ENCODE data around the gene PDHX. TPM values are rescaled to one million over a fixed set of nuclear protein-coding genes. Genes with fewer than 3 reads are reported as not detected.

The PDHX gene
- total and polyA plus RNA-seq, 2 donors: 21.3 to 24.6 TPM

DNA sequence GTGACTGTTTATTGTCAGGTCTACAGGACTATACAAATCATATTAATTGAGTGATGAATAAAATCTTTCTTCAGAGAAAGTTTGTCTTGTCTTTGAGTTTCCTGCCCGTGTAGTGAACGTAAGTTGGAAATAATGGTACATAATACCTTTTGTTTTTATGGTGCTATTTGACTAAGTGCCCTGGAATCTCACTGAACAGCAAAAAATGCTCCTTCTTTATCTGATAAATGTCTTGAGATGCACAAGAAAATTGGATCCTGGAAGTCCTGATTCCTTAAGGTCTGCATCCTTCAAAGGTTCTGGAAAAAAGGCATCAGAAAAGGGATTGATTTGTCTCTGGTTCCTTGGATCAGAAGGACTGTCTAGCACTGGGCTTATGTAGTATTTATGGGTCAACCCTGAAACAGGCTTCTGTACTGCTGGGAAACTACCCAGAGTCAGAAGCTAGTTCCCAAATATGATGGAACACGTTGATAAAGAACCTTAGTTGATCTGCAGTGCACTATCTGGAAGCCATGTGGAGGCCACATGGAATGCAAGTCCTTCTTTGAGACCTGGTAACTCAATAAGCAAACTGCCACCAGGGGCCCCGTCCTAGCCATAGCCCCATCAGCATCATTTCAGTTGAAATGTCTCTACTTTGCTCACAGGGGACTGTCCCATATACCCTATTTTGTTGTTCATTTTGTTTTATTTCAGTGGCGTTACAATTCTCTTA is 122.0 kb downstream of the PDHX start:
- Histone ChIP-seq H3K9me3 (ENCODE audit: control insufficient read depth in 2 of 2, insufficient read depth in 1 of 2, low read length in 1 of 2) (no peaks in the 10 kb centered on the region), H3K36me3 (ENCODE audit: control insufficient read depth in 2 of 2, insufficient read depth in 2 of 2, low read length in 1 of 2) (no peaks in the 10 kb centered on the region), H3K27ac (ENCODE audit: low read depth in 1 of 2, low read length in 1 of 2) (no peak overlapping the region), H3K4me1 (ENCODE audit: control insufficient read depth in 2 of 2, insufficient read depth in 2 of 2, low read length in 2 of 2) (no peaks in the 10 kb centered on the region), H3K4me3 (ENCODE audit: low read length in 2 of 2) (no peak overlapping the region), H3K27me3 (ENCODE audit: control insufficient read depth in 2 of 2, insufficient read depth in 1 of 2, low read length in 1 of 2) (no peaks in the 10 kb centered on the region)
- DNase-seq (ENCODE audit: low read depth in 6 of 9, low spot score in 9 of 9): no peak
- WGBS: 90% methylated on average over 5 of the region's 5 CpGs

GRCh38 chr11:35039076-35039475 is 122.7 kb downstream of the PDHX start:
- no peaks in the 10 kb centered on the region for H3K36me3 ChIP-seq (ENCODE audit: control insufficient read depth in 2 of 2, insufficient read depth in 2 of 2, low read length in 1 of 2)
- H3K4me3 ChIP-seq (ENCODE audit: low read length in 2 of 2): no peak overlapping the region
- H3K9me3 ChIP-seq (ENCODE audit: control insufficient read depth in 2 of 2, insufficient read depth in 1 of 2, low read length in 1 of 2): no peaks in the 10 kb centered on the region
- no peak for DNase-seq (ENCODE audit: low read depth in 6 of 9, low spot score in 9 of 9)
- H3K4me1 ChIP-seq (ENCODE audit: control insufficient read depth in 2 of 2, insufficient read depth in 2 of 2, low read length in 2 of 2): peaks cover 2 to 3% of the 10 kb centered on the region in 2 donors
- H3K27ac ChIP-seq (ENCODE audit: low read depth in 1 of 2, low read length in 1 of 2): no peak overlapping the region
- 98% methylated on average over 3 of the region's 3 CpGs for WGBS
- H3K27me3 ChIP-seq (ENCODE audit: control insufficient read depth in 2 of 2, insufficient read depth in 1 of 2, low read length in 1 of 2): no peaks in the 10 kb centered on the region

- Histone ChIP-seq H3K4me3 (ENCODE audit: low read length in 2 of 2) (no peak overlapping the region), H3K27me3 (ENCODE audit: control insufficient read depth in 2 of 2, insufficient read depth in 1 of 2, low read length in 1 of 2) (no peaks in the 10 kb centered on the region), H3K27ac (ENCODE audit: low read depth in 1 of 2, low read length in 1 of 2) (peak overlapping the region; percentile 39 to 68), H3K9me3 (ENCODE audit: control insufficient read depth in 2 of 2, insufficient read depth in 1 of 2, low read length in 1 of 2) (no peaks in the 10 kb centered on the region), H3K4me1 (ENCODE audit: control insufficient read depth in 2 of 2, insufficient read depth in 2 of 2, low read length in 2 of 2) (peaks cover 6 to 14% of the 10 kb centered on the region in 2 donors), H3K36me3 (ENCODE audit: control insufficient read depth in 2 of 2, insufficient read depth in 2 of 2, low read length in 1 of 2) (no peaks in the 10 kb centered on the region)
- 86% methylated on average over 12 of the region's 12 CpGs for WGBS
- DNase-seq (ENCODE audit: low read depth in 6 of 9, low spot score in 9 of 9): peak in 2 of 9 donors; percentile 33 to 66
Measured at GRCh38 chr11:35040221-35040942, 124.0 kb downstream of the PDHX start.

DNA sequence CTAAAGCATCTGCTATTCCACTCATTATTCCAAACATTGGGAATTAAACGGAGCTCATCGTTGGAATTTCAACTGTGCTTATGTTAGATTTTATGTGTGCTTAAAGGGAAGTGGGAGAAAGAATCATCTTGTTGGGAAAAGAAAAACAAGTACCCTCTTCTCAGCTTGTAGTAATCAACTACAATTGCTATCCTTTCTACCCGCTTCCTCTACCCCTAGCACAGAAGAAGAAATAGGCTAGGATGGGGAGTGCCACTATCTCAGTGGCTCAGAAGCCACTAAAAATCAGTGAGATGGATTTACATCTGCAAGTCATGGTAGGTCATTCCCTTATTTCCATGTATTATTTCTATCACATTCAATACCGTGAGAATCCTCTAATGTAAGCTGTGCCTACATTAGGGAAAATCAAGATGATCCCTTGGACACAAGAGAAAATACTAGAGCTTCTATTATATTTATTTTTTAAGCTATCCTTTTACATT is 124.7 kb downstream of the PDHX start:
- Histone ChIP-seq H3K36me3 (ENCODE audit: control insufficient read depth in 2 of 2, insufficient read depth in 2 of 2, low read length in 1 of 2) (no peaks in the 10 kb centered on the region), H3K27me3 (ENCODE audit: control insufficient read depth in 2 of 2, insufficient read depth in 1 of 2, low read length in 1 of 2) (no peaks in the 10 kb centered on the region), H3K9me3 (ENCODE audit: control insufficient read depth in 2 of 2, insufficient read depth in 1 of 2, low read length in 1 of 2) (no peaks in the 10 kb centered on the region), H3K27ac (ENCODE audit: low read depth in 1 of 2, low read length in 1 of 2) (no peak overlapping the region), H3K4me1 (ENCODE audit: control insufficient read depth in 2 of 2, insufficient read depth in 2 of 2, low read length in 2 of 2) (peaks cover 11 to 22% of the 10 kb centered on the region in 2 donors), H3K4me3 (ENCODE audit: low read length in 2 of 2) (no peak overlapping the region)
- WGBS: 97% methylated on average over 4 of the region's 4 CpGs
- no peak for DNase-seq (ENCODE audit: low read depth in 6 of 9, low spot score in 9 of 9)

GRCh38 chr11:35042224-35042623 is 125.8 kb downstream of the PDHX start:
- Histone ChIP-seq H3K27ac (ENCODE audit: low read depth in 1 of 2, low read length in 1 of 2) (no peak overlapping the region), H3K9me3 (ENCODE audit: control insufficient read depth in 2 of 2, insufficient read depth in 1 of 2, low read length in 1 of 2) (no peaks in the 10 kb centered on the region), H3K4me1 (ENCODE audit: control insufficient read depth in 2 of 2, insufficient read depth in 2 of 2, low read length in 2 of 2) (peaks cover 16 to 30% of the 10 kb centered on the region in 2 donors)

GRCh38 chr11:35042913-35043312 is 126.5 kb downstream of the PDHX start:
- WGBS: over 99% methylated on average over 3 of the region's 3 CpGs
- Histone ChIP-seq H3K27ac (ENCODE audit: low read depth in 1 of 2, low read length in 1 of 2) (no peak overlapping the region), H3K27me3 (ENCODE audit: control insufficient read depth in 2 of 2, insufficient read depth in 1 of 2, low read length in 1 of 2) (no peaks in the 10 kb centered on the region), H3K36me3 (ENCODE audit: control insufficient read depth in 2 of 2, insufficient read depth in 2 of 2, low read length in 1 of 2) (no peaks in the 10 kb centered on the region), H3K9me3 (ENCODE audit: control insufficient read depth in 2 of 2, insufficient read depth in 1 of 2, low read length in 1 of 2) (no peaks in the 10 kb centered on the region), H3K4me1 (ENCODE audit: control insufficient read depth in 2 of 2, insufficient read depth in 2 of 2, low read length in 2 of 2) (peaks cover 18 to 35% of the 10 kb centered on the region in 2 donors), H3K4me3 (ENCODE audit: low read length in 2 of 2) (no peak overlapping the region)
- no peak for DNase-seq (ENCODE audit: low read depth in 6 of 9, low spot score in 9 of 9)

More at GRCh38 chr11:35042224-35042623, 125.8 kb downstream of the PDHX start:
- Histone ChIP-seq H3K27me3 (ENCODE audit: control insufficient read depth in 2 of 2, insufficient read depth in 1 of 2, low read length in 1 of 2) (no peaks in the 10 kb centered on the region), H3K4me3 (ENCODE audit: low read length in 2 of 2) (no peak overlapping the region), H3K36me3 (ENCODE audit: control insufficient read depth in 2 of 2, insufficient read depth in 2 of 2, low read length in 1 of 2) (no peaks in the 10 kb centered on the region)
- DNase-seq (ENCODE audit: low read depth in 6 of 9, low spot score in 9 of 9): no peak

DNA sequence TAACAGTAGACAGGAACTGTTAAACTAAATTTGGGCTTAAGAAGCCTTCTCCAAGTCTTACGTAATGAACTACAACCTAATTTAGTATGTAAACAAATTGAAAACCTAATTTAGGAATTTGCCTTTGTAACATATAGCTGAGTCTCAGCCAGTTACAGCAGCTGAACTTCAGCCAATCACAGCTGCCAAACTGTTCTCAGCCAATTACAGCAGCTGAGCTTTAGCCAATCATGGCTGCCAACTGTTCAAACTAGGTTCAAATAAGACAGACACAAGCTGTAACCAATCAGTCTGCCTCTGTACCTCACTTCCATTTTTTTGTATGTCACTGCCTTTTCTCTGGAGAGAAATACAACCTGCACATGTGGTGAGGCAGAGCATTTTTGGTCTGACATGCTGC is 127.5 kb downstream of the PDHX start:
- Histone ChIP-seq H3K36me3 (ENCODE audit: control insufficient read depth in 2 of 2, insufficient read depth in 2 of 2, low read length in 1 of 2) (no peaks in the 10 kb centered on the region), H3K27ac (ENCODE audit: low read depth in 1 of 2, low read length in 1 of 2) (no peak overlapping the region), H3K9me3 (ENCODE audit: control insufficient read depth in 2 of 2, insufficient read depth in 1 of 2, low read length in 1 of 2) (peaks cover 0 to 3% of the 10 kb centered on the region in 2 donors), H3K4me3 (ENCODE audit: low read length in 2 of 2) (no peak overlapping the region), H3K27me3 (ENCODE audit: control insufficient read depth in 2 of 2, insufficient read depth in 1 of 2, low read length in 1 of 2) (no peaks in the 10 kb centered on the region), H3K4me1 (ENCODE audit: control insufficient read depth in 2 of 2, insufficient read depth in 2 of 2, low read length in 2 of 2) (peaks cover 18 to 40% of the 10 kb centered on the region in 2 donors)
- peak in 1 of 9 donors; percentile 45 for DNase-seq (ENCODE audit: low read depth in 6 of 9, low spot score in 9 of 9)
- 97% methylated on average over 1 of the region's 1 CpG for WGBS

DNA sequence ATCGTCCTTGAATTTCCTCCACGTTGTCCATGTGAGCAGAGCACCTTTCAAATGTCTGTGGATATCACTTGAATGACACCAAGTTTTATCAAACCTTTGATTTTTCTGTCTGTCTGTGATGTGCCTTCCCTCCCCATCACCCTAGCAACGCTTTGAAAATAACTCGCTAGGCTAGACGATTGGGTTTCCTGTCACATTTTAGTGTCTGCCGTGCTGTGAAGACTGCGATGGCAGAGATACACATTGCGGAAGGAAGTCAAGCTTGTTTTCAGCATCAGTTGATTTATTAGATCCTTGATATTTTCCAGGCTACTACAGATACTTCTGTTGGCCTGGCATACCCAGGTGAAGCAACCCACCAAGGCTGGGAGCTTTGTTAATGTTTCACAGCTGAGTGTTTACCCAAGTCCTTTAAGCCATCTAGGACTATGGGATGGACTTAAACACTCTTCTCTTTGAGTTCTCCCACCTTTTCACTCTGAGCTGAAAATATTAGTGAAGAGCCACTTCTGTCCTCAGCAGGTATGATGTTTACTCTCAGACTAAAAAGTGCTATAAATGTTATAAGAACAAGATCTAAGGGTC is 128.9 kb downstream of the PDHX start:
- WGBS: 6% methylated on average over 8 of the region's 8 CpGs

More for the DNA sequence above, 128.9 kb downstream of the PDHX start:
- peak; percentile 62 to 96 (median 86) for DNase-seq (ENCODE audit: low read depth in 6 of 9, low spot score in 9 of 9)
- Histone ChIP-seq H3K27me3 (ENCODE audit: control insufficient read depth in 2 of 2, insufficient read depth in 1 of 2, low read length in 1 of 2) (no peaks in the 10 kb centered on the region), H3K27ac (ENCODE audit: low read depth in 1 of 2, low read length in 1 of 2) (peak overlapping the region; percentile 86 to 93), H3K9me3 (ENCODE audit: control insufficient read depth in 2 of 2, insufficient read depth in 1 of 2, low read length in 1 of 2) (peaks cover 0 to 8% of the 10 kb centered on the region in 2 donors), H3K4me3 (ENCODE audit: low read length in 2 of 2) (peak overlapping the region in 1 of 2 donors; percentile 8), H3K36me3 (ENCODE audit: control insufficient read depth in 2 of 2, insufficient read depth in 2 of 2, low read length in 1 of 2) (no peaks in the 10 kb centered on the region), H3K4me1 (ENCODE audit: control insufficient read depth in 2 of 2, insufficient read depth in 2 of 2, low read length in 2 of 2) (peaks cover 18 to 50% of the 10 kb centered on the region in 2 donors)
